Erythroblast (primary cell): Measurements from ENCODE around the gene ZNF536.

Source experiments
- GATA1 ChIP-seq: IDR thresholded peaks from 2 replicates; pipeline ENCODE4 v1.6.1; 2011; ENCODE audit warnings: low read depth, mild to moderate bottlenecking, control low read depth, low read length, moderate library complexity
- POLR2A ChIP-seq: IDR thresholded peaks from 2 replicates; pipeline ENCODE4 v1.6.1; 2011; ENCODE audit warnings: mild to moderate bottlenecking, low read length

- TF ChIP-seq POLR2A (no peak), GATA1 (no peak)
These were observed 169.4 kb downstream of the ZNF536 start for GRCh38 chr19:30541575-30541974.
